DMS114 treated with DMSO at 0.1 percent for 48 hours (cell line): ENCODE data around the gene VIPR1.
"Not testable (repeated sequence)": the region's sequence is repeated elsewhere in the genome, so short reads cannot be mapped to it uniquely, and the experiment has no call there.

Experiments used
- DNase-seq: peaks from one replicate; lab custom pipeline; 2025; ENCODE audit not compliant: unreplicated experiment; lab: John Stamatoyannopoulos, UW

The VIPR1 gene

DNA sequence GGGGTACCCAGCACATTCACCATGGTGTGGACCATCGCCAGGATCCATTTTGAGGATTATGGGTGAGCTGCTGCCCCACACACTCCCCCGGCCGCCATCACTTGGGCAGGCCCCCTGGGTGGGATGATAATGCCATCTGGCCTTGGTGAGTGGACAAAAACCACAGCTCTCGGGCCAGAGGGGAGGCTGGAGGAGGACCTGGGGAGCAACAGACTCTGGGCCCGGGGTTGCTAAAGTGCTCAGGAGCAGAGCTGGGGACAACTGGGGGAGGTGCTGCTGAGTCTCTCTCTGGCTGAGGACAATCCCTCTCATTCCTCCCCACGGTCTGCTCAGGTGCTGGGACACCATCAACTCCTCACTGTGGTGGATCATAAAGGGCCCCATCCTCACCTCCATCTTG is 29.0 kb downstream of the VIPR1 start:
- no peak for DNase-seq

DNA sequence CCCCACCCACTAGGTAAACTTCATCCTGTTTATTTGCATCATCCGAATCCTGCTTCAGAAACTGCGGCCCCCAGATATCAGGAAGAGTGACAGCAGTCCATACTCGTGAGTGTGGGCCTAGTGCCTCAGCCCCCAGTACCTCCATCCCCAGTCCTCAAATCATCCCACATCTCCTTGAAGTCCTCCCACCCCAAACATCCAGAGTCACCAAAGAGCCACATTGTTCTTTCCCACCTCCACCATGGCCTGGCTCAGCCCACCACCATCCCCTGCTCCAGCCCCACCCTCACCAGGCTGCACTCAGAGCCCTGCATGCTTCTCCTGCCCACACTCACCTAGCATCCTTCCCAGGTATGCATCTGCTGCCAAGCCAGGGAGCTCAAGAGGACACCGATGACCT is 29.8 kb downstream of the VIPR1 start:
- DNase-seq, result no peak

DNA sequence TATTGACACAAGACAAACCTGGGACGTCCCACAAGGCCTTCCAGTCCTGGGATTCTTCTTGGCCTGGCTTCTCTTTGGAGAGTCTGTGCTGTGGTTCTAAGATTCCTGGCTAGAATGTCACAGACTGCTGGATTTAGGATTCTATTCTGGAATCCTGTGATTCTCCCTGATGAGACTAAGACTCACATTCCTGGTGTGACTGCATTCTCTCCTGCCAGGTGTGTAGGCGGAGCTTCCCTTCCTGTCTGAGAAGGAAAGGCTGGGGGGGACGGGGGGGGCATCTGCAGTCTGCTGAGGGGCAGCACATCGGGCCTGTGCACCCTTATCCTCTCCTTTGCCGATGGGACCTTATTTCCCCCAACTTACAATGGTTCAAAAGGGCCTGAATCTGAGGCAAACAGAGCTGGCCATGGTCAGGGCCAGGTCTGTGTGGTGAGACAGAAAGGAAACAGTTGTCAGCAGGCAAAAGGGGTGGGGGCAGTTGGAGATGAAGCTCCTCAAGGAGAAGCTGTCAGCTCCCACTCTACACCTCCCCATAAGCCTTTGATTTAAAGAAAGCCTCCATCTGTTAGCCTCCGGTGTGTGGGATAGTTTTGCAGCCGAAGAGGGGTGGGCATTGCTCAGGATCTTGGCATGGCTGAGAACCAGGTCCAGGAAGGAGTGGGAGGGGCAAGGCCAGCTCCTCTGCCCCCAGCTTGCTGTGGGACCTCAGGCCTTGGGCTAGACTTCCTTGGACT is 30.9 kb downstream of the VIPR1 start:
- DNase-seq, result no peak

DNA sequence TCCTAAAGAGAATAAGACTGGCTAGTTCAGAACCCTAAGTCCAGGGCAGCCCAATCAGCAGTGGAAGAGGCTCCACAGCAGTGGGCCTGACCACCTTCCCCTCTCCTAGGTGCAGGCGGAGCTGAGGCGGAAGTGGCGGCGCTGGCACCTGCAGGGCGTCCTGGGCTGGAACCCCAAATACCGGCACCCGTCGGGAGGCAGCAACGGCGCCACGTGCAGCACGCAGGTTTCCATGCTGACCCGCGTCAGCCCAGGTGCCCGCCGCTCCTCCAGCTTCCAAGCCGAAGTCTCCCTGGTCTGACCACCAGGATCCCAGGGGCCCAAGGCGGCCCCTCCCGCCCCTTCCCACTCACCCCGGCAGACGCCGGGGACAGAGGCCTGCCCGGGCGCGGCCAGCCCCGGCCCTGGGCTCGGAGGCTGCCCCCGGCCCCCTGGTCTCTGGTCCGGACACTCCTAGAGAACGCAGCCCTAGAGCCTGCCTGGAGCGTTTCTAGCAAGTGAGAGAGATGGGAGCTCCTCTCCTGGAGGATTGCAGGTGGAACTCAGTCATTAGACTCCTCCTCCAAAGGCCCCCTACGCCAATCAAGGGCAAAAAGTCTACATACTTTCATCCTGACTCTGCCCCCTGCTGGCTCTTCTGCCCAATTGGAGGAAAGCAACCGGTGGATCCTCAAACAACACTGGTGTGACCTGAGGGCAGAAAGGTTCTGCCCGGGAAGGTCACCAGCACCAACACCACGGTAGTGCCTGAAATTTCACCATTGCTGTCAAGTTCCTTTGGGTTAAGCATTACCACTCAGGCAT is 33.7 kb downstream of the VIPR1 start:
- DNase-seq, result no peak

DNA sequence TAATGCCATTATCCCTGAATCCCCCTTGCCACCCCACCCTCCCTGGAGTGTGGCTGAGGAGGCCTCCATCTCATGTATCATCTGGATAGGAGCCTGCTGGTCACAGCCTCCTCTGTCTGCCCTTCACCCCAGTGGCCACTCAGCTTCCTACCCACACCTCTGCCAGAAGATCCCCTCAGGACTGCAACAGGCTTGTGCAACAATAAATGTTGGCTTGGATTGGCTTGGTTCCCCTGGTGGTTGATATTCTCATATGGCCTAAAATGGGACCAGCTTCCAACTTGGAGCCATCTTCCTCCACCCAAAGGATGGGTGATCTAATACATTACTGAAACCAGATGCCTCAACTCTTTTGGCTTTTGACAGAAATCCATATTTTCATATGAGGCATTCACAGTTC is 34.9 kb downstream of the VIPR1 start:
- DNase-seq, result no peak

DNA sequence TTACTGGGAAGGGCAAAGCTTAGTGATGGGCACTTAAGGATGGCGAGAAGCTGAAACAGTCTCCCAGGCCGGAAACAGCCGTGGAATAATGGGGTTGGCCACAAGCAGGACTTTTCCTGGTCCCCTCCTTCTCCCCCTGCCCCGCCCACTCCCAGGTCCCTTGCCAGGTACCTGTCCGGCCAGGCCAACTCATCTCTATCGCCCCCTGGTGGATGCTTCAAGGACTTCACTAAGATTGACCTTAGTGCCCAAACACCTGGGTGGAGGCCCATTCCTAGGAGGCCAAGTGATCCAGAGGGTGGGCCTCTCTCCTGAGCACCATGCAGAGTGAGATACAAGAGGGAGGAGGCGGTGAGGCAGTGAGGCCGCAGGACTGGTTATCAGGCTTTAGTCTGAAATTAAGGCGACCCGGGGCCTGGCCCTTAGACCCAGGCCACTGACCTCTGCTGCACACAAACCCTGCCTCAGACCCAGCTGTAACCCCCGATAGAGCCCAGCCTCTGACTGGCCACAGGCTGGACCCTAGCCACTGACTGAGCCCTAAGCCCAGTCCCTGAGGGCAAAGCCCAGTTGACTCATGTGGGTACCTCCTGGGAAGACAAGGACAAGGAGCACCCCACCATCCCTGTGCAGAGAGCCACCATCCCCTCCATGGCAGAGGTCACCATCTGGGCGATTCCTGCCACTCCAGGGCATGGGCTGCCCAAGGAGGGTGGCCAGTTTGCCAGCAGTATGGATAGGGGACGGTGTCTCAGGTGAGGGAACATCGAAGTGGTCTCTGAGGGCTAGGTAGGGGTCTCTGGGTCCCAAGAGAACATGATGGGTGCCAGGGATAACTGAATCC is 37.6 kb downstream of the VIPR1 start:
- DNase-seq, result no peak

DNA sequence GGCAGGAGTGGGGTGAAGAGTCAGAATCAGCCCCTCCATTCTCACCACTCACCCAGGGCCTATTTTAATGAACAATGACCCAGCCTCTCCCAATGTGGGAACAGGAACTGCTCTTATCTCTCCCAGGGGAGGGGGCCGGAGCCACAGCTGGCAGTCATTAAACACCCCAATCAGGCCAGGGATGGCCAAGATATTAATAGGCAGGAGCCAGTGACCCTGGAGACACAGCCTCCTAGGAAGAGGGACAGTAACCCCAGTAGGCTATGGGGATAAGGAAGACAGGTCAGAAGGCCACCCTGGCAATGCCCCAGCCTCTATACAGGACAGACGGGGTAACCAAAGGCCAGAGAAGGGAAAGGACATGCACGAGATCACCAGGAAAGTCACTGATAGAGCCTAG is 38.6 kb downstream of the VIPR1 start:
- DNase-seq, result no peak

DNA sequence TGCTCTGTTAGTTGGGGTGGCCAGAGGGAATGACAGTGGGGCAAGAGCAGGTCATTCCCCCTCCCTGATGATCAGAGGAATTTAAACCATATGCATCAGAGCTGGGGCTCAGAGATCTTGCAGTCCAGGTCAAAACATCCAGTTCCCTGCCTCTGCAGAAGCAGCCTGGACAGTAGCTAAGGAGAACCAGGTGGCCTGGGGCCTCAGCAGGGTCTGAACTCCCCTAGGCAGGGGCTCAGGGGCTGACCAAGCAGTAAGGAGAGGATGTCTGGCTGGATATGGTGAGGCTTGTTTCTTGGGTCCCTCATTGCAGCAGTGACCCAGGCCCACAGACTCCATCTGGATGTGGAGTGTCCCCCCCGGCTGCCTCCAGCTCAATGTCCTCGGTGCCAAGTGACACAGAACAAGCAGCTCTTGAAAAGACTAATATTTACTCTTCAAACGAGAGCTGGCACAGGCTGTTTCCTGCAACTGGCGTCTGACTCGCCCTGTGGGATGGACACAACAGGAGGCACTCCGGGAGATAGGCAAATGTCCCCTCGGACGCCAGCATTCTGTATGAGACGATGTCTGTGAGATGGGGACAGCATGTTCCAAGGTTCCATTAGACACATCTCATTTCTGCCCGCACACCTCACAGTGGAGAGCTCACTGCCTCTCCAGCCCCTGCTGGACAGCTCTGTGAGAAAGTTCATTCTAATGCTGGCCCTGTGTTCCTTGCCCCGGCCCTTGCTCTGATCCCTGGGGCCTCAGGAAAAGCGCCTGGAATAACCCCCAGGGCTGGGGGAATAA is 42.2 kb downstream of the VIPR1 start:
- DNase-seq, result no peak

DNA sequence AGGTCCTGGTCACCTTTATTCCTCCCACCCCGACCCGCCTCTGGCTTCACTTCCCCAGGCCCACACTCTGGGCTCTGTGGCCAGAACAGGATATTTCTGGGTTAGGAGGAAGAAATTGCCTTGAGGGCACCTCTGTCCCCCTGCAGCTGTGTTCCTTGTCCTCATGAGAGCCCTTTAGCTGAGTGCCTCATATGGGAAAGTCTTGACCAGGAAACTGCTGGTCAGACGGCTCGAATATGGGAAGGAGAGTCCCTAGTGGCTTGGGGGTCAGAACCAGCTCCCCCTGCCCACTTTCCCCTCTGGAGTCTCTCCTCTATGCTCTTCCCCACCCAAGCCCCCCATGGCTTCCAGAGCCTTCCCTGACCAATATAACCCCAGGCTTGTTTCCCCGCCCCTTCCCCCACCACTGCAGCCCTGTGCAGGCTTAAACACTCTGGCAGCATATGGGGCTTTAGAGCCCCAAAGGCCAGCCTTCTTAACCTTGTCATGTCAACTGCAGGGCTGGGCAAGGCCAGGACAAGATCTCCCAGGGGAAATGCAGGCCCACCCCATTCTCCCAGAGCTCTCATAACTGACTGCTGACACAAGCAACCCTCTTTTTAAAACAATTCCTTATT is 42.9 kb downstream of the VIPR1 start:
- DNase-seq, result no peak

DNA sequence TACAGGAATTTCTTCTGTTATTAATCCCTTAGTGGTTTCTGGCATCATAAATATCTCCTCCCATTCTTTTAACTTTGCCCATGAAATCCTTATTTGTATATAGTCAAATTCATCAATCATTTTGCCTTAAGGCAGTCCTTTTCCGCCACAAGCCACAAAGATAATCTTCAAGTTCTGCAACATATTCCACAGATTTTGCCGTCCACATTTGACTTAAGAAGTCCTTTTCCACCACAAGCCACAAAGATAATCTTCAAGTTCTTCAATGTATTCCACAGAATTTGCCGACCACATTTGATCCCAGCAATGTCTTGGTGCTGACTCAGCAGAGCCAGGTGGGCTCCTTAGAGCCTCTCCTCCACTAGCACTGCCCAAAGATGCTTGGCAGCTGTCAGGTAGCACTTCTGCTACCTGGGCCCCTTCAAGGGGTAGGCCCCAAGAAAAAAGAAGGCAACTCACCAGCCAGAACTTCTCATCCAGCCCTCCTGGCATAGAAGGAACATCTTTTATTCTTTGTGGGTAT is 44.3 kb downstream of the VIPR1 start:
- no peak for DNase-seq

DNA sequence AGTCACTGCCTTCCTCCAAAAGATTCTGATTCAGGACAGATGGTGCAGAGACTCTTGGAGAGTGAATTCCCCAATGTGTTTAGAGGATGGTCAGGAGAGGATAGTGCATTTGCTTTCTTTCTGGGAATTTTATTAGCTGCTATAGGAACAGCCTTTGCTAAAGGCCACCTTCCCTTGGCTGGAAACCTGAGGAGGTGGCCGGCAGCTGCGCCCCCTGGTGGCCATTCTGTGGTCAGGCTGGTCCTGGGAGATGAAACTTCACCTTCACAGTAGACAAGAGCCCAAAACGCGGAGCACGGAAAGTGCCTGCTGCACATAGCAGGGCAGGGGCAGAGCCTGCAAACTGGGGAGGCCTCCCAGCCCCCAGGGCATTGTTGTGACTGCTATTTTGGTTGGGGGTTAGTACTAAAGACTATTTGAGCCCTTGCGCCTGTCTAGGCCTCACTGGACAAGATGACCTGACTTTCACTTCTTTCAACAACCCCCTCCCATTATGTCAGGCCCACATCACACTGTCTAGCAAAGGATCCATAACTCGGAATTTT is 45.0 kb downstream of the VIPR1 start:
- DNase-seq, result peak; percentile 21

DNA sequence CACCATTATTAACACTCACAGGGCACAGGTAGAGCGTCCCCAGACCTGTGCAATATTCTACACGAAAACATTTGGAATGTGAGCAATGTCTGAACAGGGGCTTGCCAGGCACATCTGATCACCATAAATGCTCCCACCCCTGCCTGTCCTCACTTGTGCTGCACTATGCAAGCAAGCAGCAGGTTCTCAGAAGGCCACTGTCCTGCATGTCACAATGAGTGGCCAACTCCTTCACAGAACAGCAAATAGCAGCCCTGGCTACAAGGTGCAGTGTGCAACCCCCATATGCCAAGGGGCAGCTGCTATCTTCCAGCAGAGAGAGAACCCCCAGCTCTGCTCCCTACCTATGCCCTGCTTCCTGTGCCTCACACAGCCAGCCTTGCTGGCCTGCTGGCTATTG is 46.7 kb downstream of the VIPR1 start:
- no peak for DNase-seq

DNA sequence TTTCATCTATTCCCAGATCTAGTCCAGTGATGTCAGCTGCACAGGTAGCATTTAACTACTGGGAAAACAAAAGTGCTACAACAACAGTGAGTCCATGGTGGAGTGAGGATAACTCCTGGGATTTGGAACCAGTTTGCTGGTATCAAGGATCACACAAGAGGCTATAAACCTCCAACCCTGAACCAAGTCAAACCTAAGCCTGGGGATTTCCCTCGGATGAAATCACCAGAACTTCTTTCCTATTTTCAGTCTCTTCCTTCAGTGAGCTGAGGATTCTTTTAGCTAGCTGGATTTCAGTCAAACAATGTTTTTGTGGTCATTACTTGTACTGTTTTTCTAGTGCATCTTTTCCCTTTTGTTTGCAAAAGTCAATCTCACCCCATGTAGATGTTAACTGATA is 47.8 kb downstream of the VIPR1 start:
- no peak for DNase-seq

DNA sequence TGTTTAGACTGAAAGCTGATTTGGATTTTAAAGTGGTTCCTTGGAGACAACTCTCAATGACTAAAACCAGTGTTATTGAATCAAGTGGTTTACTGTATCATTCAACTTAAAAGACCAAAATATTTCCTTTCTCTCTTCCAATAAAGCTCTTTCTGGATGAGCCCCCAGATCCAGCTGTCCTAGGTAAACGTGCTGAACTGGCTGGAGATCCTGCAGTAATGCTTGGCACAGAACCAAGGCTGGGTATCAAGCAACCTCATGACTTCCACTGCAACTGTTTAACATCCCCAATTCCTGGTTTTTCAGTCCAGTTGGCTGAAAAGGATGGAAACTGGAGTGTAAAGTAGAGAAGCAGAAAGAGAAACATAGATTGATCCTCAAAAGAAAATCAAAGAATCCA is 50.4 kb downstream of the VIPR1 start:
- no peak for DNase-seq

DNA sequence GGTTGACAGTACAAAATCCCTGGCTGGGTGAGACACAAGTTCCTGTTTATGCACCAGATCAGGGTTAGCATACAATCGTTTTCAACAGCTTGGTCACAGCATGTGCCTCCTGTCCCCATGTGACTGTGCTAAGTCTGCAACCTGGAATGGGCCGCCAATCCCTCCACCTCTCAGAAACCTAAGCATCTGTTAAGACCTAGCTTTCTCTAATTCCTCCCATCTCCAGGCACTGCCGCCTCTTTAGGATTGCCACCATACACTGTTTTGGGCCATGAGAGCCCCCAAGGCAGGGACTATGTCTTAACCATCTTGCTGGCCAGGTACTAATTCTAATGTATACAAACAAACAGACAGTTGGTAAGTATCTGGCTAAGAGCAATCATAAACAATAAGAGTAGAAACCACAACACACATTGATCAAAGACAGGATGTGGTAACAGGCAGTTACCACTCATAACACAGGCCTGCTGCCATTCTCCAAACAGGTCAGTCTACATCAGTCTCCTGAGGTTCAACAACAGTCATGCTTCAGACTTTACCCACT is 53.7 kb downstream of the VIPR1 start:
- no peak for DNase-seq

DNA sequence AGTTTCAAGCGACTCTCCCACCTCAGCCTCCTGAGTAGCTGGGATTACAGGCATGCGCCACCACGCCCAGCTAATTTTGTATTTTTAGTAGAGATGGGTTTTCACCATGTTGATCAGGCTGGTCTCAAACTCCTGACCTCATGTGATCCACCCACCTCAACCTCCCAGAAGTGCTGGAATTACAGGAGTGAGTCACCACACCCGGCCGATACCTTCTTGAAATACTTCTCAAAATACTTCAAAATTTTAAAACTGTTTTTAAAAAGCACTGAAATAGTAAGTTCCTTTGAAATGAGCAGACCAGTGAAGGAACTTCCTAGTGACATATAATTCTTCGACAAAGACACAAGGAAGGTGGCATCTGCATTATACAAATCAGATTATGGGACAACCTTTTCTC is 54.4 kb downstream of the VIPR1 start:
- DNase-seq, result not testable (repeated sequence)

DNA sequence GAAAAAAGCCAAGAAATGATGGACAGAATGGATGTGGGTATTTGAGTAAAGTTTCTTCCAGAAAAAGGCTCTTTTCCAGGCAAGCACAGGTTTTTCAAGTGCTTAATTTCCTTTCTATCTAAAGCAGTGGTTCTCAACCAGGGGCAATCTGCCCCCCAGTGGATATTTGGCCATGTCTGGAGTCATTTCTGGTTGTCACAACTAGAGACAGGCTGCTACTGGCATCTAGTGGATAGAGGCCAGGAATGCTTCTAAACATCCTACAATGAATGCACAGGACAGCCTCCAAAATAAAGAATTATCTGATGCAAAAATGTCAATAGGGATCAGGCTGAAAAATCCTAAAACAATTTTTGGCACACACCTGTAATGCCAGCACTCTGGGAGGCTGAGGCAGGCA is 55.4 kb downstream of the VIPR1 start:
- DNase-seq, result no peak

DNA sequence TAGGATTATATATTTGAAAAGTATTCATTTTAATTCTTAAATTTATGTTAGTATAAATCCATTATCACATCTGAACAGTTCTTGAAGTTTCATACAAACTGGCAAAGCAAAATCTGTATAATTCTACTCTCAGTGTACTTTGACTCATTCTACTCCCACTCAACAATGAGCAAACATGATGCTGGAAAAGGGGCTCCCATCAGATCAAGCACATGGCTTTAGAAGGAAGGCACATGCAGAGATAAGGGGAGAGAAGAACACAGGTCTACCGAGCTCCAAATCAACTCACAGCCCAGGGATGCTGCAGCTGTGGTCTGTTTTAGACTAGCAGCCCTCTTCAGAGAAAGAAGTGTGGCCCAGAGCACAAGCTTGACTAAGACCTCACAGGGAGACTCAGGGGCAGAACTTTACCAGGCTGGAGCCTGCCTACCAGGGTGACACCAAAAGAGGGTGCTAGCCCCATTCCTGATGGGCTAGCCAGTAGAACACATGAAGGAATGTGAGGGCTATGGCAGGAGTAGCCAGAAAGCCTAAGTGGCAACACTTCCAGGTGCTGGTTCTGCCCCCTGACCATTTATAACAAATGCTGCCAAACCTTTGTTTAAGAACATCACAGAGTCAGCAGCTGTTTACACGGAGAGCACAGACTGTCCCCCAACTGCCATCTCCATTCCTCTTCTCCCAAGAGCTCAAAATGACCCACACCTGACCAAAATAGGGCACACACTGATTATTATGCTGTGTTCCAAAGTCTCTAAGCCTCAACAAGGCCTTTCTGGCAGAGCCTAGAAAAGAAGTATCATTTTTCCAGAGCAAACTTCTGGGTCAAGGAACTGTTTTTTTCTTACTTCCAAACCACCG is 59.8 kb downstream of the VIPR1 start:
- no peak for DNase-seq
